ENCODE results near the gene SSH2. TPM values are rescaled to one million over a fixed set of nuclear protein-coding genes. Genes with fewer than 3 reads are reported as not detected.

Gene SSH2
- total and polyA plus RNA-seq, 9 of the 15 experiments (the other 6 are each of a cell fraction or from before 2014, with no cell fraction given), result 3.9 to 16.1 (median 10.2) TPM

DNA sequence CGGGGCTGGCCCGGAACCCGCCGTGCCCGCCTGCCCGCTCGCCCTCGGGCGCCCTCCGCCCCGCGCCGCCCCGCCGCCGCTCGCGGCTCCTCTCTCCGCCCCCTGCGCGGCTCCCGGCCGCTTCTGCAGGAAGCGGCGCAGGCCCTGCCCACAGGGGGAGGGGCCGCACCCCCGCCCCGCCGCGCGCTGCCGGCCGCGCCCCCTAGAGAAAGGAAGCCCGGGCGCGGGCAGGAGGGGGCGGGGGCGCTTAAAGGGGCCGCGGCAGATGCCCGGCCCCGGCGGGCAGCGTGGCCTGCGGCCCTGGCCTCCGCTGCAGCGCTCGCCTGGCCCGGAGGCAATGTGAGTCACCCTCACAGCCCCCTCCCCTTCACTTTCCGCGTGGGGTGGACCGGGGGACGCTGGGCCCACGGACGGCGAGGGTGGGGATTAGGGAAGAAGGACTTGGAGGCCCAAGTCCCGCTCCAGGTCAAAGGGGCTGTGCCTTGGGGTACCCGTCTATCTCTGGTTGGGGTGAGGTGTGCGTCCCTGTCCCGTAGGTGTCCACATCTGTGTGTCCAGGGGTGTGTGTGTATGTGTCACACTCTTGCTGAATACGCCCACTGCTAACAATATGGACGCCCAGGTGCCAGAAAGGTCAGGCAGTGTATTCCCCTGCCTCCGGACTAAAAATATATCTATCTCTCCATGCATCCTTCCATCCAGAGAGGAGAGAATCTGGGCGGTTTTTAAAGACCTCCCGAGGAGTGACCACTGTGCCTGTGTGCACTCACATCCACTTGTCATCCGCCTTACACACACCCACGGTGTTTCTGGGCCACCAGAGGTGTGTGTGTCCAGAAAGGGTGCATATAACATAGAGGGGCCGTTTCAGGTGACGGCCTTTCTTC, 340.3 kb downstream of the SSH2 start, which contains the start of gene GIT1 (continued):
- no peak for TF ChIP-seq CHD7 (IDR thresholded peaks at IDR 0.05; ENCODE audit: low read depth, low read length)
- peak; percentile 63 for TF ChIP-seq GABPA (tag; conservative IDR thresholded peaks at IDR 0.05; ENCODE audit: low read depth)
- no peak for TF ChIP-seq TFAP4 (CRISPR knock-in tag; IDR thresholded peaks at IDR 0.05; ENCODE audit: borderline replicate concordance)
- no peak for TF ChIP-seq RAD51 (IDR thresholded peaks at IDR 0.05; ENCODE audit: borderline replicate concordance, low read depth)
- TF ChIP-seq, protein P1, sequence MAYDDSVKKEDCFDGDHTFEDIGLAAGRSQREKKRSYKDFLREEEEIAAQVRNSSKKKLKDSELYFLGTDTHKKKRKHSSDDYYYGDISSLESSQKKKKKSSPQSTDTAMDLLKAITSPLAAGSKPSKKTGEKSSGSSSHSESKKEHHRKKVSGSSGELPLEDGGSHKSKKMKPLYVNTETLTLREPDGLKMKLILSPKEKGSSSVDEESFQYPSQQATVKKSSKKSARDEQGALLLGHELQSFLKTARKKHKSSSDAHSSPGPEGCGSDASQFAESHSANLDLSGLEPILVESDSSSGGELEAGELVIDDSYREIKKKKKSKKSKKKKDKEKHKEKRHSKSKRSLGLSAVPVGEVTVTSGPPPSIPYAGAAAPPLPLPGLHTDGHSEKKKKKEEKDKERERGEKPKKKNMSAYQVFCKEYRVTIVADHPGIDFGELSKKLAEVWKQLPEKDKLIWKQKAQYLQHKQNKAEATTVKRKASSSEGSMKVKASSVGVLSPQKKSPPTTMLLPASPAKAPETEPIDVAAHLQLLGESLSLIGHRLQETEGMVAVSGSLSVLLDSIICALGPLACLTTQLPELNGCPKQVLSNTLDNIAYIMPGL (CRISPR knock-in tag; IDR thresholded peaks at IDR 0.05), result no peak
- no peak for TF ChIP-seq SMAD3 (CRISPR knock-in tag; conservative IDR thresholded peaks at IDR 0.05)
- TF ChIP-seq NR4A1 (CRISPR knock-in tag; IDR thresholded peaks at IDR 0.05), result no peak
- TF ChIP-seq NR4A1 (tag; IDR thresholded peaks at IDR 0.05), result peak; percentile 68; the same call in 1 of the 2 replicates
- TF ChIP-seq TBL1XR1 (IDR thresholded peaks at IDR 0.05; ENCODE audit: low read length in 2 of 2), result no peak
- no peak for TF ChIP-seq ZNF217 (CRISPR knock-in tag; IDR thresholded peaks at IDR 0.05)
- TF ChIP-seq PREB (CRISPR knock-in tag; IDR thresholded peaks at IDR 0.05), result 0 out of 2 replicates have a peak, but pooled peaks have one; percentile 40
